H1 (cell line): ENCODE results near the gene SH3PXD2A. TPM values are rescaled to one million over a fixed set of nuclear protein-coding genes. Genes with fewer than 3 reads are reported as not detected.
A peak's percentile ranks its signal among the peaks of the same experiment; 100 is the strongest.

Experiments
- CTCF ChIA-PET: fragments of 300-600 bp; sonication (Branson Sonifier 250); formaldehyde crosslinking; loops from one replicate; lab custom pipeline; 2021; ENCODE audit not compliant: partially characterized antibody; lab: Charles Lee
- POLR2A ChIA-PET: fragments of 300-600 bp; sonication (Branson Sonifier 250); formaldehyde crosslinking; loops from one replicate; lab custom pipeline; 2021; ENCODE audit warnings: inconsistent platforms; ENCODE audit not compliant: partially characterized antibody; lab: Charles Lee
- DNase-seq, 2 experiments: peaks; one replicate each; pipeline versions ENCODE4 v3.0.0 to v3.0.0-alpha.2; 2010 to 2022; ENCODE audit warnings: low spot score in 2 of 2, low read depth in 1 of 2, mixed read lengths in 1 of 2
- FAIRE-seq: peaks from 2 replicates; lab custom pipeline; 2011; peaks lifted over from hg19 to GRCh38; lab: Jason Lieb, UNC
- H2AFZ ChIP-seq: 2 replicates; pipeline ENCODE4 v1.8.1; 2012; ENCODE audit warnings: low read length, inconsistent platforms
- H2AK5ac ChIP-seq: 2 replicates; pipeline ENCODE4 v1.6.1; 2013; ENCODE audit warnings: low read depth, low read length
- H2BK120ac ChIP-seq: replicated peaks from 2 replicates; pipeline ENCODE3; 2013; ENCODE audit warnings: low read depth, low read length, inconsistent platforms
- H2BK12ac ChIP-seq: 2 replicates; pipeline ENCODE4 v1.6.1; 2013; ENCODE audit warnings: low read depth, low read length
- H2BK15ac ChIP-seq: 2 replicates; pipeline ENCODE4 v1.6.1; 2013; ENCODE audit warnings: low read length
- H2BK20ac ChIP-seq: 2 replicates; pipeline ENCODE4 v1.6.1; 2013; ENCODE audit warnings: low read length
- H2BK5ac ChIP-seq: 2 replicates; pipeline ENCODE4 v1.6.1; 2013; ENCODE audit warnings: low read depth, low read length
- H3K14ac ChIP-seq: 2 replicates; pipeline ENCODE4 v1.6.1; 2013; ENCODE audit warnings: inconsistent platforms; ENCODE audit not compliant: insufficient read length
- H3K18ac ChIP-seq: 2 replicates; pipeline ENCODE4 v1.6.1; 2013; ENCODE audit warnings: low read length; ENCODE audit errors: extremely low read depth
- H3K23ac ChIP-seq: 2 replicates; pipeline ENCODE4 v1.6.1; 2013; ENCODE audit warnings: inconsistent platforms; ENCODE audit not compliant: insufficient read length
- H3K23me2 ChIP-seq: 2 replicates; pipeline ENCODE4 v1.6.1; 2013; ENCODE audit warnings: low read depth, low read length
- H3K27ac ChIP-seq: 2 replicates; pipeline ENCODE4 v1.6.1; 2011; ENCODE audit warnings: low read depth, low read length, inconsistent platforms
- H3K27me3 ChIP-seq, 4 experiments: replicated peaks in 1 of 4; 1 replicate in 1 of 4; 2 replicates in 3 of 4; pipeline versions ENCODE4 v1.6.1 to v1.8.1; 2011 to 2013; ENCODE audit warnings: low read length in 3 of 4, mild to moderate bottlenecking in 3 of 4, inconsistent platforms in 2 of 4, mixed read lengths in 2 of 4, moderate library complexity in 1 of 4; ENCODE audit not compliant: control insufficient read depth in 3 of 4, insufficient read depth in 3 of 4; ENCODE audit errors: extremely low read depth in 1 of 4
- H3K36me3 ChIP-seq, 4 experiments: 2 replicates each; pipeline versions ENCODE4 v1.6.1 to v1.8.1; 2011 to 2013; ENCODE audit warnings: mild to moderate bottlenecking in 4 of 4, low read length in 3 of 4, moderate library complexity in 2 of 4, control low read depth in 1 of 4, inconsistent platforms in 1 of 4; ENCODE audit not compliant: insufficient read depth in 4 of 4, control insufficient read depth in 2 of 4
- H3K4ac ChIP-seq: replicated peaks from 2 replicates; pipeline ENCODE3; 2013; ENCODE audit warnings: low read length, low read depth, mixed read lengths, inconsistent platforms; ENCODE audit not compliant: insufficient read length
- H3K4me1 ChIP-seq, 4 experiments: replicated peaks in 1 of 4; 1 replicate in 1 of 4; 2 replicates in 3 of 4; pipeline versions ENCODE4 v1.6.1 to v1.8.1; 2011 to 2013; ENCODE audit warnings: low read length in 3 of 4, inconsistent platforms in 2 of 4, mixed read lengths in 1 of 4; ENCODE audit not compliant: insufficient read depth in 4 of 4, control insufficient read depth in 3 of 4
- H3K4me2 ChIP-seq, 2 experiments: 2 replicates each; pipeline versions ENCODE4 v1.6.1 to v1.8.1; 2011 to 2013; ENCODE audit warnings: low read depth in 2 of 2, low read length in 2 of 2, control low read depth in 1 of 2, inconsistent platforms in 1 of 2, mild to moderate bottlenecking in 1 of 2; ENCODE audit not compliant: insufficient read depth in 1 of 2
- H3K4me3 ChIP-seq, 4 experiments: fragments of 200-600, 300-600 bp in 1 of 4; sonication (generic), shearing (Covaris generic), sonication (Bioruptor Twin) in 1 of 4; 2 replicates each; pipeline versions ENCODE4 v1.5.1 to v1.8.1; 2011 to 2016; ENCODE audit warnings: low read length in 4 of 4, low read depth in 3 of 4, control low read depth in 2 of 4, inconsistent platforms in 2 of 4, mild to moderate bottlenecking in 2 of 4, mixed read lengths in 1 of 4, moderate library complexity in 1 of 4; ENCODE audit not compliant: insufficient read depth in 2 of 4; ENCODE audit errors: extremely low read depth in 1 of 4
- H3K56ac ChIP-seq: replicated peaks from 2 replicates; pipeline ENCODE3; 2013; ENCODE audit warnings: low read depth, mild to moderate bottlenecking, mixed read lengths, low read length, inconsistent platforms; ENCODE audit not compliant: insufficient read length
- H3K79me1 ChIP-seq: 2 replicates; pipeline ENCODE4 v1.6.1; 2013; ENCODE audit warnings: low read depth, low read length, control low read depth
- H3K79me2 ChIP-seq, 2 experiments: 2 replicates each; pipeline versions ENCODE4 v1.6.1 to v1.8.1; 2012 to 2013; ENCODE audit warnings: low read length in 2 of 2, mild to moderate bottlenecking in 2 of 2, inconsistent platforms in 1 of 2; ENCODE audit not compliant: insufficient read depth in 2 of 2, control insufficient read depth in 1 of 2
- H3K9ac ChIP-seq, 4 experiments: replicated peaks in 1 of 4; 1 replicate in 1 of 4; 2 replicates in 3 of 4; pipeline versions ENCODE4 v1.6.1 to v1.8.1; 2011 to 2013; ENCODE audit warnings: low read depth in 3 of 4, low read length in 3 of 4, control low read depth in 2 of 4, mild to moderate bottlenecking in 2 of 4, moderate library complexity in 2 of 4, inconsistent platforms in 1 of 4; ENCODE audit errors: extremely low read depth in 1 of 4
- H3K9me3 ChIP-seq, 2 experiments: 2 replicates each; pipeline versions ENCODE4 v1.6.1 to v1.8.1; 2012 to 2013; ENCODE audit warnings: mild to moderate bottlenecking in 2 of 2, moderate library complexity in 2 of 2, control low read depth in 1 of 2, inconsistent platforms in 1 of 2, low read depth in 1 of 2, low read length in 1 of 2, mixed read lengths in 1 of 2; ENCODE audit not compliant: insufficient read depth in 2 of 2
- H4K20me1 ChIP-seq, 2 experiments: replicated peaks in 1 of 2; 2 replicates each; pipeline versions ENCODE3 to v1.8.1; 2011 to 2013; ENCODE audit warnings: inconsistent platforms in 2 of 2, low read length in 2 of 2, mild to moderate bottlenecking in 1 of 2; ENCODE audit not compliant: insufficient read depth in 2 of 2, control insufficient read depth in 1 of 2
- H4K5ac ChIP-seq: 2 replicates; pipeline ENCODE4 v1.6.1; 2013; ENCODE audit warnings: low read length, low read depth, mixed read lengths, inconsistent platforms; ENCODE audit not compliant: insufficient read length
- H4K8ac ChIP-seq: 2 replicates; pipeline ENCODE4 v1.8.0; 2013; ENCODE audit warnings: mild to moderate bottlenecking, moderate library complexity, low read length, inconsistent platforms; ENCODE audit not compliant: insufficient read depth; ENCODE audit errors: extremely low read depth
- H4K91ac ChIP-seq: replicated peaks from 2 replicates; pipeline ENCODE3; 2013; ENCODE audit warnings: low read length, mixed read lengths, inconsistent platforms; ENCODE audit not compliant: insufficient read length
- ASH2L ChIP-seq: fragments of 200-600, 300-600 bp; sonication (generic); IDR thresholded peaks from one replicate; pipeline ENCODE4 v1.7.1; 2017; ENCODE audit warnings: low read length
- WGBS, 2 experiments: shearing (Covaris generic) in 1 of 2; methylation state at CpG; one replicate each; pipeline versions ENCODE4 v1.1.6 to v1.1.7; 2013 to 2015; ENCODE audit warnings: low lambda C conversion rate in 2 of 2, mixed read lengths in 2 of 2, inconsistent platforms in 1 of 2, low coverage in 1 of 2, missing lambda C conversion rate in 1 of 2; ENCODE audit not compliant: insufficient replicate concordance in 2 of 2, insufficient coverage in 1 of 2, insufficient read length in 1 of 2; ENCODE audit errors: extremely low coverage in 1 of 2, missing lambda C conversion rate in 1 of 2; 5-methylcytosine and 5-hydroxymethylcytosine counted together
- polyA plus RNA-seq, 7 experiments: library from polyadenylated mRNA; depleted of rRNA in 3 of 7; stranded (reverse) in 5 of 7; unstranded in 2 of 7; fragments of >200 nt in 5 of 7; fragments of 200-250 nt in 2 of 7; gene quantifications; 1 replicate in 5 of 7; 2 replicates in 1 of 7; 4 replicates in 1 of 7; pipeline versions ENCODE4 v1.2.1 to v1.2.3, GENCODE V29; 2011 to 2013; ENCODE audit warnings: missing spikeins in 2 of 7, mixed read lengths in 2 of 7
- total RNA-seq: library from RNA; stranded (reverse); fragmentation: NEBNext Ultra II Directional; extraction: Animal tissue kit (Norgen Biotek cat#: 25700); gene quantifications from 2 replicates; pipeline ENCODE4 v1.2.1, GENCODE V29; 2021

Gene SH3PXD2A
- total and polyA plus RNA-seq, 2 of the 8 experiments (the other 6 are each of a cell fraction or from before 2014, with no cell fraction given) = 5.4 to 16.3 TPM

DNA sequence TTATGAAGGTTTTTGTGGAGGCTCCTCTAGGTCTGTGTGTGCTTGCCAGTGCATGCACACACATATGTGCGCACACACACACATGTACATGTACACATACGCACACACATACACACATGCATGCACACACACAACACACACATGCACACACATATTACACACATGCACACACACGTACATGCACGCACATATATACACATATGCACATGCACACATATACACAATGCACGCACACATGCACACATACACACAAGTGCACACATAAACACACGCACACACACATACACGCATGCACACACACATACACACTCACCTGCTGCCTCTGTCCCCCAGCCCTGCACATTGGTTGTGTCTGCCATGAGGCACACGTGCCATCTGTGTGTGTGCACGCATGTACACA, 295.6 kb downstream of the SH3PXD2A start:
- Histone ChIP-seq H3K79me2 (no peaks in the 10 kb centered on the region), H4K91ac (no peak overlapping the region), H3K4me3 (no peak overlapping the region), H2BK20ac (no peak overlapping the region), H2BK5ac (no peak overlapping the region; the same call in 1 of the 2 replicates), H3K36me3 (no peaks in the 10 kb centered on the region), H3K27ac (no peak overlapping the region), H3K14ac (no peak overlapping the region), H2BK12ac (no peak overlapping the region)
- CTCF ChIA-PET = interaction anchor here (1.1 to 2.1 kb wide), 6 partner anchors 16 to 143 kb away, joined by 3 to 6 read pairs (median 4); no protein-coding TSS in a partner anchor
- WGBS, 2 experiments = 85% methylated on average over 9 of the region's 9 CpGs; no CpG with 5 or more reads in 1 of the 2 experiments
- no peak for TF ChIP-seq ASH2L
- TF ChIP-seq, all 59 proteins: peak for 0
- Histone ChIP-seq H3K9ac (no peak overlapping the region; a peak in 1 of 7 replicates), H3K18ac (no peak overlapping the region), H2AK5ac (0 out of 2 replicates have a peak overlapping the region, but pooled peaks have one; percentile 57), H2BK15ac (no peak overlapping the region), H3K4me2 (no peak overlapping the region), H4K8ac (no peak overlapping the region), H4K5ac (no peak overlapping the region), H3K56ac (no peak overlapping the region), H3K79me1 (no peaks in the 10 kb centered on the region), H3K9me3 (no peaks in the 10 kb centered on the region; a peak in 1 of 4 replicates), H3K23ac (no peak overlapping the region), H3K27me3 (peaks cover 0 to 11% (median 6%) of the 10 kb centered on the region in 4 experiments; a peak in 5 of 7 replicates), H2AFZ (no peak overlapping the region), H3K23me2 (peaks cover 3% of the 10 kb centered on the region; the same call in 1 of the 2 replicates), H2BK120ac (no peak overlapping the region), H3K4me1 (peaks cover 0 to 6% (median 0%) of the 10 kb centered on the region in 4 experiments; a peak in 3 of 7 replicates), H4K20me1 (peaks cover 0 to 2% of the 10 kb centered on the region in 2 experiments), H3K4ac (no peak overlapping the region)
- FAIRE-seq (no peak), DNase-seq (no peak)
- POLR2A ChIA-PET = no interaction called here
